Measurements from ENCODE around the gene CELSR3. TPM values are rescaled to one million over a fixed set of nuclear protein-coding genes. Genes with fewer than 3 reads are reported as not detected.

Gene CELSR3
- total RNA-seq, 3 donors from 2014 or later = 1.1 to 2.7 (median 2.3) TPM

- Histone ChIP-seq H3K9me3 (no peaks in the 10 kb centered on the region), H3K4me3 (no peak overlapping the region), H3K4me1 (ENCODE audit: low read depth) (peaks cover 15% of the 10 kb centered on the region), H3K36me3 (ENCODE audit: low read depth) (peaks cover 24% of the 10 kb centered on the region)
- no peak for DNase-seq
- intact Hi-C loops (cut with DNase I, micrococcal nuclease) = no loop called here
- no peak for ATAC-seq
- TF ChIP-seq CTCF (IDR thresholded peaks at IDR 0.05) = no peak
Measured at GRCh38 chr3:48596676-48597407, 65.8 kb downstream of the CELSR3 start.

DNA sequence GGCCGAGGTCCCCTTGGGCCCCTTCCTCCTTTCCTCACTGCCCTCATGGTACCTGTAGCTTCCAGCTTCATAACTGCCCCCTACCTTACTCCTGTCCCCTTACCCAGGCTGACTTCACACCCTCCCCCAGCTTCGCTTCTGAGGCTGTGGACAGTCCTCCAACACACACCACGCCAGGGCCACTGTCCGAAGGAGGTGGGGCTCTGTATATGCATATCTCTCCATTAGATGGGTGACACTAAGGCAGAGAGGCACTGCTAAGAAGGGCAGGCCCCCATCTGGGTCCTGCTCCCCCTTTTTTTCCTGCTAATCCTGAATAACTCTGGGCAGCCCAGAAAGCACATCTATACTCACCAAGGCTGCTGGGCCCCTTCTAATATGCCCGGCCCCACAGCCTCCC lies 66.5 kb downstream of the CELSR3 start:
- H3K36me3 ChIP-seq (ENCODE audit: low read depth) = peaks cover 20% of the 10 kb centered on the region
- no peak overlapping the region for H3K4me3 ChIP-seq
- no peak for DNase-seq
- ATAC-seq = peak; percentile 6
- no peak for TF ChIP-seq CTCF (IDR thresholded peaks at IDR 0.05)
- H3K9me3 ChIP-seq = no peaks in the 10 kb centered on the region
- intact Hi-C loops (cut with DNase I, micrococcal nuclease) = no loop called here
- H3K4me1 ChIP-seq (ENCODE audit: low read depth) = peaks cover 15% of the 10 kb centered on the region

GRCh38 chr3:48595526-48596121 lies 67.1 kb downstream of the CELSR3 start:
- H3K9me3 ChIP-seq = no peaks in the 10 kb centered on the region
- no peak for TF ChIP-seq CTCF (IDR thresholded peaks at IDR 0.05)
- peaks cover 15% of the 10 kb centered on the region for H3K4me1 ChIP-seq (ENCODE audit: low read depth)
- intact Hi-C loops (cut with DNase I, micrococcal nuclease) = no loop called here
- peaks cover 15% of the 10 kb centered on the region for H3K36me3 ChIP-seq (ENCODE audit: low read depth)
- H3K4me3 ChIP-seq = no peak overlapping the region
- DNase-seq (peak in 2 of 3 donors; percentile 69 to 80), ATAC-seq (peak; percentile 23)

- intact Hi-C loops (cut with DNase I, micrococcal nuclease) = no loop called here
- Histone ChIP-seq H3K36me3 (ENCODE audit: low read depth) (peaks cover 11% of the 10 kb centered on the region), H3K4me1 (ENCODE audit: low read depth) (peaks cover 15% of the 10 kb centered on the region), H3K4me3 (no peak within 1 kb of the TSS), H3K9me3 (no peaks in the 10 kb centered on the region)
- no peak for ATAC-seq
- TF ChIP-seq CTCF (IDR thresholded peaks at IDR 0.05) = no peak
- DNase-seq = peak in 1 of 3 donors; percentile 43
Measured at GRCh38 chr3:48595075-48595525, 67.6 kb downstream of the CELSR3 start, which contains the start of gene COL7A1. Gene COL7A1, minus strand, starts transcription at chr3:48595329. Its CDS starts 170 bp downstream, at chr3:48595159.

DNA sequence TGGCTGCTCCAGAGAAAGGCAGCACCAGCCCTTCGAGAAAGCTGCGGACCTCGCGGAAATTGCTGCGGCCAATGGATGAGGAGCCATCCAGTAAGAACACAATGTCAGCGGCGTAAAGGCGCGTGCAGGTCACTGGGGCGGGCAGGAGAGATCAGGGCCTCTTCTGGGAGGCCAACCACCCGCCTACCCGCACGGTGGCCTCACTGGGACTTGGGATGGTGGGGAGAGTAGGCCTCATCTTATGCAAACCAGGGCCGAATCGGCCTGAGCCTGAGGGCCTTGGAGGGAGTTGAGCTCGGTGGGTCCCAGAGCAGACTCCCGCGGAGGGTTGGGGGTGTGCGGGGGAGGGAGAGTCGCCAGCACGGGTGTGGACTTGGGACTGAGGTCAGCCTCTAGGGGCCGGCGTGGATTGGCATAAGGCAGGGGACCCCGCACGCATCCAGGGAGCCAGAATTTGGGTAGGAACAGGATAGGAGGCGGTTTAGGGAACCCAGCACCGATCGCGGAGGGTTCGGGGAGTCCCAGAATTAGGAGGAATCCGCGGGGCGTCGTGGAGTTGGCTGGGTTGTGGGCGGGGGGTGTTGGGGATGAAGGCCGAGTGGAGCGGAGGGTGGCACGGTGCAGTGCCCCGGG lies 68.2 kb downstream of the CELSR3 start:
- no peak for TF ChIP-seq CTCF (IDR thresholded peaks at IDR 0.05)
- intact Hi-C loops (cut with DNase I, micrococcal nuclease) = no loop called here
- Histone ChIP-seq H3K36me3 (ENCODE audit: low read depth) (peaks cover 7% of the 10 kb centered on the region), H3K4me1 (ENCODE audit: low read depth) (peaks cover 15% of the 10 kb centered on the region), H3K4me3 (no peak overlapping the region), H3K9me3 (no peaks in the 10 kb centered on the region)
- DNase-seq = no peak
- ATAC-seq = no peak

Measured in mucosa of descending colon (tissue), 3 donors.